GM12872 (cell line): ENCODE results near the gene ZFP36L2.

Experiments used
- TF ChIP-seq, protein P1 (sequence below): IDR thresholded peaks from 3 replicates; pipeline ENCODE4 v1.5.1; 2011; ENCODE audit warnings: low read depth, mild to moderate bottlenecking, low read length, moderate library complexity; ENCODE audit not compliant: insufficient read depth

Gene ZFP36L2

GRCh38 chr2:43226558-43226954 lies at the start of gene ZFP36L2:
Gene ZFP36L2 (minus strand): TSS chr2:43226606. CDS start chr2:43226315, 291 bp downstream.
- TF ChIP-seq, protein P1, sequence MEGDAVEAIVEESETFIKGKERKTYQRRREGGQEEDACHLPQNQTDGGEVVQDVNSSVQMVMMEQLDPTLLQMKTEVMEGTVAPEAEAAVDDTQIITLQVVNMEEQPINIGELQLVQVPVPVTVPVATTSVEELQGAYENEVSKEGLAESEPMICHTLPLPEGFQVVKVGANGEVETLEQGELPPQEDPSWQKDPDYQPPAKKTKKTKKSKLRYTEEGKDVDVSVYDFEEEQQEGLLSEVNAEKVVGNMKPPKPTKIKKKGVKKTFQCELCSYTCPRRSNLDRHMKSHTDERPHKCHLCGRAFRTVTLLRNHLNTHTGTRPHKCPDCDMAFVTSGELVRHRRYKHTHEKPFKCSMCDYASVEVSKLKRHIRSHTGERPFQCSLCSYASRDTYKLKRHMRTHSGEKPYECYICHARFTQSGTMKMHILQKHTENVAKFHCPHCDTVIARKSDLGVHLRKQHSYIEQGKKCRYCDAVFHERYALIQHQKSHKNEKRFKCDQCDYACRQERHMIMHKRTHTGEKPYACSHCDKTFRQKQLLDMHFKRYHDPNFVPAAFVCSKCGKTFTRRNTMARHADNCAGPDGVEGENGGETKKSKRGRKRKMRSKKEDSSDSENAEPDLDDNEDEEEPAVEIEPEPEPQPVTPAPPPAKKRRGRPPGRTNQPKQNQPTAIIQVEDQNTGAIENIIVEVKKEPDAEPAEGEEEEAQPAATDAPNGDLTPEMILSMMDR, result 0 out of 3 replicates have a peak, but pooled peaks have one; percentile 6

GRCh38 chr2:43274721-43275120 lies 48.3 kb upstream of the ZFP36L2 start:
- TF ChIP-seq, protein P1, result no peak

- TF ChIP-seq, protein P1, result no peak
Observed at GRCh38 chr2:43274055-43274454, 47.6 kb upstream of the ZFP36L2 start.

GRCh38 chr2:43273529-43273928 lies 47.1 kb upstream of the ZFP36L2 start:
- TF ChIP-seq, protein P1, result no peak

- TF ChIP-seq, protein P1, result no peak
Observed at GRCh38 chr2:43270930-43271615, 44.7 kb upstream of the ZFP36L2 start.

DNA sequence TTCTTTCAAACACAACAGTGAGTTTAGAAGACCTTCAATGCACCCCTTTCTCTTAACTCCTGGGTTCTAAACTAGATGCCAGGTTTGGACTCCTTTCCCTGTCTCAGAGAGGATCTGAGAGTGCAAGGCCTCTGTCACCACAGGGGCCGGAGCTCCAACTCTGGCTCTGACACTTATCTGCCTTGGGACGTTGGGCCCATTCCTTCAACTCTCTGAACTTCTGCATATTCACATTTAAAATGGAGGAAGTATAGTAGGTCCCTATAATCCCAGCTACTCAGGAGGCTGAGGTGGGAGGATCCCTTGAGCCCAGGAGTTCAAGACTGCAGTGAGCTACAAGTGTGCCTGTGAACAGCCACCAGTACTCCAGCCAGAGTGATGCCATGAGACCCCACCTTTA lies 44.1 kb upstream of the ZFP36L2 start:
- TF ChIP-seq, protein P1, result no peak

- TF ChIP-seq, protein P1, result no peak
Observed at GRCh38 chr2:43269706-43270105, 43.3 kb upstream of the ZFP36L2 start.
